HAP-1 (cell line): Measurements from ENCODE around the gene MEGF6.

Source experiments
- DNase-seq, 2 experiments: peaks; one replicate each; pipeline ENCODE4 v3.0.0-alpha.2; 2016 to 2020; ENCODE audit warnings: low spot score in 2 of 2
- H3K27me3 ChIP-seq: fragments of 250-450 bp; sonication (Bioruptor Pico); 2 replicates; pipeline ENCODE4 v1.5.1; 2020; ENCODE audit warnings: low read depth, mild to moderate bottlenecking, moderate library complexity
- H3K36me3 ChIP-seq: fragments of 250-450 bp; sonication (Bioruptor Pico); replicated peaks from 2 replicates; pipeline ENCODE4 v1.5.1; 2020; ENCODE audit warnings: mild to moderate bottlenecking
- H3K4me1 ChIP-seq: fragments of 250-450 bp; sonication (Bioruptor Pico); 2 replicates; pipeline ENCODE4 v1.5.1; 2020; ENCODE audit warnings: mild to moderate bottlenecking
- H3K4me3 ChIP-seq: fragments of 250-450 bp; sonication (Bioruptor Pico); 2 replicates; pipeline ENCODE4 v1.5.1; 2020; ENCODE audit warnings: mild to moderate bottlenecking, moderate library complexity
- H3K9me3 ChIP-seq: fragments of 250-450 bp; sonication (Bioruptor Pico); 2 replicates; pipeline ENCODE4 v1.5.1; 2020; ENCODE audit warnings: mild to moderate bottlenecking, moderate library complexity
- in situ Hi-C: fragments of 300-500 bp; cut with MboI; formaldehyde crosslinking; loops from 3 replicates; pipeline ENCODE4 v1.14.3; 2020; ENCODE audit warnings: low sequenced_read_pairs, inconsistent platforms, mixed read lengths

Gene MEGF6

GRCh38 chr1:3457910-3458883, 153.1 kb downstream of the MEGF6 start:
- in situ Hi-C loops: no loop called here
- H3K4me1 ChIP-seq: peaks cover 5% of the 10 kb centered on the region; the same call in 1 of the 2 replicates
- DNase-seq: no peak
- H3K36me3 ChIP-seq: no peaks in the 10 kb centered on the region
- no peaks in the 10 kb centered on the region for H3K9me3 ChIP-seq
- H3K27me3 ChIP-seq: no peaks in the 10 kb centered on the region
- H3K4me3 ChIP-seq: no peak overlapping the region

GRCh38 chr1:3456964-3457909, 154.1 kb downstream of the MEGF6 start:
- in situ Hi-C loops: no loop called here
- Histone ChIP-seq H3K4me1 (peaks cover 5% of the 10 kb centered on the region; the same call in 1 of the 2 replicates), H3K9me3 (no peaks in the 10 kb centered on the region), H3K4me3 (no peak overlapping the region), H3K36me3 (no peaks in the 10 kb centered on the region), H3K27me3 (no peaks in the 10 kb centered on the region)
- DNase-seq: no peak

- Histone ChIP-seq H3K27me3 (no peaks in the 10 kb centered on the region), H3K4me1 (peaks cover 5% of the 10 kb centered on the region; the same call in 1 of the 2 replicates), H3K9me3 (no peaks in the 10 kb centered on the region), H3K4me3 (no peak overlapping the region), H3K36me3 (no peaks in the 10 kb centered on the region)
- in situ Hi-C loops: no loop called here
- DNase-seq: no peak
Observed at GRCh38 chr1:3456449-3456963, 154.8 kb downstream of the MEGF6 start.

- in situ Hi-C loops: no loop called here
- no peaks in the 10 kb centered on the region for H3K27me3 ChIP-seq
- H3K9me3 ChIP-seq: no peaks in the 10 kb centered on the region
- no peak for DNase-seq
- peaks cover 5% of the 10 kb centered on the region; the same call in 1 of the 2 replicates for H3K4me1 ChIP-seq
- no peaks in the 10 kb centered on the region for H3K36me3 ChIP-seq
- peak overlapping the region; percentile 41; the same call in 1 of the 2 replicates for H3K4me3 ChIP-seq
Observed at GRCh38 chr1:3455670-3456448, 155.4 kb downstream of the MEGF6 start.

- Histone ChIP-seq H3K36me3 (no peaks in the 10 kb centered on the region), H3K4me1 (peaks cover 5% of the 10 kb centered on the region; the same call in 1 of the 2 replicates), H3K9me3 (no peaks in the 10 kb centered on the region), H3K4me3 (peak overlapping the region; percentile 41), H3K27me3 (no peaks in the 10 kb centered on the region)
- in situ Hi-C loops: loop anchor here (5.0 kb wide), 1 partner anchor 167 kb away; no protein-coding TSS in a partner anchor
- DNase-seq: peak; percentile 34 to 83
Observed at GRCh38 chr1:3454811-3455618, 156.3 kb downstream of the MEGF6 start.

GRCh38 chr1:3453891-3454810, 157.2 kb downstream of the MEGF6 start, which contains the start of gene ARHGEF16:
TSS of gene ARHGEF16 (plus strand) at chr1:3454665. CDS start at chr1:3463085, 8,420 bp downstream.
- DNase-seq: peak; percentile 36 to 83
- Histone ChIP-seq H3K4me1 (peaks cover 5% of the 10 kb centered on the region; the same call in 1 of the 2 replicates), H3K27me3 (peaks cover 5% of the 10 kb centered on the region; the same call in 1 of the 2 replicates), H3K9me3 (no peaks in the 10 kb centered on the region), H3K36me3 (no peaks in the 10 kb centered on the region), H3K4me3 (peak within 1 kb of the TSS; percentile 41)
- in situ Hi-C loops: loop anchor here (5.0 kb wide), 1 partner anchor 168 kb away; no protein-coding TSS in a partner anchor

- DNase-seq: peak; percentile 49 to 88
- Histone ChIP-seq H3K4me1 (peaks cover 5% of the 10 kb centered on the region; the same call in 1 of the 2 replicates), H3K36me3 (no peaks in the 10 kb centered on the region), H3K4me3 (no peak overlapping the region), H3K27me3 (peaks cover 5% of the 10 kb centered on the region; the same call in 1 of the 2 replicates), H3K9me3 (no peaks in the 10 kb centered on the region)
- in situ Hi-C loops: loop anchor here (5.0 kb wide), 1 partner anchor 169 kb away; no protein-coding TSS in a partner anchor
Observed at GRCh38 chr1:3453203-3453761, 158.0 kb downstream of the MEGF6 start.

GRCh38 chr1:3452866-3453175, 158.5 kb downstream of the MEGF6 start:
- Histone ChIP-seq H3K9me3 (no peaks in the 10 kb centered on the region; the same call in 1 of the 2 replicates), H3K4me3 (no peak overlapping the region), H3K36me3 (no peaks in the 10 kb centered on the region), H3K27me3 (peaks cover 6% of the 10 kb centered on the region), H3K4me1 (peaks cover 5% of the 10 kb centered on the region; the same call in 1 of the 2 replicates)
- DNase-seq: no peak
- in situ Hi-C loops: loop anchor here (5.0 kb wide), 1 partner anchor 169 kb away; no protein-coding TSS in a partner anchor

GRCh38 chr1:3451994-3452865, 159.1 kb downstream of the MEGF6 start:
- in situ Hi-C loops: loop anchor here (5.0 kb wide), 1 partner anchor 170 kb away; no protein-coding TSS in a partner anchor

GRCh38 chr1:3450983-3451382, 160.3 kb downstream of the MEGF6 start:
- no peaks in the 10 kb centered on the region for H3K36me3 ChIP-seq
- peaks cover 5% of the 10 kb centered on the region; the same call in 1 of the 2 replicates for H3K4me1 ChIP-seq
- in situ Hi-C loops: loop anchor here (5.0 kb wide), 1 partner anchor 171 kb away; no protein-coding TSS in a partner anchor
- H3K4me3 ChIP-seq: no peak overlapping the region
- peaks cover 3% of the 10 kb centered on the region; the same call in 1 of the 2 replicates for H3K9me3 ChIP-seq
- peaks cover 9% of the 10 kb centered on the region for H3K27me3 ChIP-seq
- no peak for DNase-seq

More at GRCh38 chr1:3451994-3452865, 159.1 kb downstream of the MEGF6 start:
- H3K4me3 ChIP-seq: no peak overlapping the region
- peaks cover 5% of the 10 kb centered on the region; the same call in 1 of the 2 replicates for H3K4me1 ChIP-seq
- no peak for DNase-seq
- peaks cover 9% of the 10 kb centered on the region for H3K27me3 ChIP-seq
- no peaks in the 10 kb centered on the region; the same call in 1 of the 2 replicates for H3K9me3 ChIP-seq
- no peaks in the 10 kb centered on the region for H3K36me3 ChIP-seq
